HepG2 (cell line): ENCODE results near the gene RMI2. TPM values are rescaled to one million over a fixed set of nuclear protein-coding genes. Genes with fewer than 3 reads are reported as not detected.
A peak's percentile ranks its signal among the peaks of the same experiment; 100 is the strongest.

Experiments used
- ARNTL ChIP-seq: sonication (generic); formaldehyde crosslinking; IDR thresholded peaks from 2 replicates; pipeline ENCODE4 v1.4.0; 2020; ENCODE audit warnings: mild to moderate bottlenecking, missing genetic modification reagents
- CHD4 ChIP-seq: fragments of 200-600 bp; sonication (generic); IDR thresholded peaks from 2 replicates; pipeline ENCODE4 v1.7.0; 2017; ENCODE audit warnings: mild to moderate bottlenecking, low read length, borderline replicate concordance
- E2F5 ChIP-seq: sonication (generic); formaldehyde crosslinking; conservative IDR thresholded peaks from 2 replicates; pipeline ENCODE4 v1.4.0; 2020; ENCODE audit warnings: missing genetic modification reagents
- GTF2F1 ChIP-seq: fragments of 150-350 bp; IDR thresholded peaks from 2 replicates; pipeline ENCODE4 v1.6.1; 2014; ENCODE audit warnings: low read length
- KDM1A ChIP-seq: IDR thresholded peaks from 2 replicates; pipeline ENCODE4 v1.6.1; 2016; ENCODE audit warnings: missing compliant biosample characterization
- MEIS1 ChIP-seq: sonication (generic); formaldehyde crosslinking; IDR thresholded peaks from 2 replicates; pipeline ENCODE4 v1.9.0; 2021; ENCODE audit warnings: mild to moderate bottlenecking, missing genetic modification reagents, moderate library complexity, borderline replicate concordance
- NFKBIZ ChIP-seq: IDR thresholded peaks from 2 replicates; pipeline ENCODE4 v1.6.1; 2018; ENCODE audit warnings: missing genetic modification reagents, missing compliant biosample characterization
- RCOR2 ChIP-seq: IDR thresholded peaks from 2 replicates; pipeline ENCODE4 v1.6.1; 2016; ENCODE audit warnings: missing biosample characterization, missing genetic modification reagents
- TEAD3 ChIP-seq: optimal IDR thresholded peaks from 2 replicates; pipeline ENCODE3; 2016; ENCODE audit warnings: borderline replicate concordance
- TFDP2 ChIP-seq: sonication (generic); formaldehyde crosslinking; IDR thresholded peaks from 2 replicates; pipeline ENCODE4 v1.4.0; 2020; ENCODE audit warnings: missing genetic modification reagents
- TMF1 ChIP-seq: sonication (generic); formaldehyde crosslinking; IDR thresholded peaks from 2 replicates; pipeline ENCODE4 v1.8.1; 2022; ENCODE audit warnings: low read depth, missing genetic modification reagents
- ZMAT5 ChIP-seq: sonication (generic); formaldehyde crosslinking; IDR thresholded peaks from 2 replicates; pipeline ENCODE4 v1.5.0; 2020; ENCODE audit warnings: mild to moderate bottlenecking, low read depth, missing genetic modification reagents, borderline replicate concordance
- ZNF280B ChIP-seq: sonication (generic); formaldehyde crosslinking; IDR thresholded peaks from 2 replicates; pipeline ENCODE4 v1.5.0; 2020; ENCODE audit warnings: missing genetic modification reagents, mild to moderate bottlenecking, borderline replicate concordance
- ZNF292 ChIP-seq: sonication (generic); formaldehyde crosslinking; IDR thresholded peaks from 2 replicates; pipeline ENCODE4 v1.8.1; 2022; ENCODE audit warnings: mild to moderate bottlenecking, low read depth, missing genetic modification reagents, borderline replicate concordance
- ZNF646 ChIP-seq: sonication (generic); formaldehyde crosslinking; IDR thresholded peaks from 2 replicates; pipeline ENCODE4 v1.9.0; 2021; ENCODE audit warnings: mild to moderate bottlenecking, missing genetic modification reagents
- ZNF672 ChIP-seq: sonication (generic); formaldehyde crosslinking; IDR thresholded peaks from 2 replicates; pipeline ENCODE4 v1.8.1; 2022; ENCODE audit warnings: missing genetic modification reagents
- ZNF782 ChIP-seq: sonication (generic); formaldehyde crosslinking; IDR thresholded peaks from 2 replicates; pipeline ENCODE4 v1.4.0; 2020; ENCODE audit warnings: missing genetic modification reagents, mild to moderate bottlenecking, borderline replicate concordance
- ZNF883 ChIP-seq: sonication (generic); formaldehyde crosslinking; IDR thresholded peaks from 2 replicates; pipeline ENCODE4 v1.5.1; 2020; ENCODE audit warnings: mild to moderate bottlenecking, missing genetic modification reagents; ENCODE audit errors: not compliant biosample characterization
- ZNF891 ChIP-seq: sonication (generic); formaldehyde crosslinking; IDR thresholded peaks from 2 replicates; pipeline ENCODE4 v1.5.0; 2020; ENCODE audit warnings: mild to moderate bottlenecking, missing genetic modification reagents
- polyA plus RNA-seq, 8 experiments: library from polyadenylated mRNA; depleted of rRNA in 3 of 8; stranded (reverse) in 7 of 8; unstranded in 1 of 8; fragments of >200 nt; fragmentation: Illumina TruSeq in 4 of 8; extraction: Trizol in 4 of 8; gene quantifications; 2 replicates each; pipeline versions ENCODE4 v1.2.1 to v1.2.3, GENCODE V29; 2011 to 2016; ENCODE audit warnings: low read depth in 4 of 8, missing spikeins in 1 of 8, mixed read lengths in 1 of 8; ENCODE audit not compliant: insufficient read depth in 1 of 8
- total RNA-seq, 5 experiments: library from RNA; depleted of rRNA; stranded (reverse); fragments of >200 nt; fragmentation: Illumina TruSeq; extraction: Trizol; gene quantifications; 2 replicates each; pipeline ENCODE4 v1.2.3, GENCODE V29; 2016; ENCODE audit warnings: low read depth in 1 of 5

The RMI2 gene
- total and polyA plus RNA-seq, 2 of the 13 experiments (the other 11 are each of a cell fraction or from before 2014, with no cell fraction given): 24.5 to 55.7 TPM

- no peak for TF ChIP-seq ZNF646 (CRISPR knock-in tag)
- TF ChIP-seq ARNTL (CRISPR knock-in tag): no peak
- TF ChIP-seq ZNF280B (CRISPR knock-in tag): no peak
- TF ChIP-seq ZNF883 (CRISPR knock-in tag): no peak
- peak; percentile 88 for TF ChIP-seq KDM1A (CRISPR knock-in tag)
- no peak for TF ChIP-seq ZMAT5 (CRISPR knock-in tag)
- TF ChIP-seq TEAD3: peak; percentile 9
- no peak for TF ChIP-seq NFKBIZ (CRISPR knock-in tag)
- peak; percentile 40; the same call in 1 of the 2 replicates for TF ChIP-seq RCOR2
- TF ChIP-seq E2F5 (CRISPR knock-in tag): no peak
- no peak for TF ChIP-seq ZNF891 (CRISPR knock-in tag)
- TF ChIP-seq CHD4: peak; percentile 91
- no peak for TF ChIP-seq TMF1 (CRISPR knock-in tag)
- peak; percentile 45; the same call in 1 of the 2 replicates for TF ChIP-seq ZNF672 (CRISPR knock-in tag)
- no peak for TF ChIP-seq ZNF782 (CRISPR knock-in tag)
- TF ChIP-seq GTF2F1: no peak
- no peak for TF ChIP-seq ZNF292 (CRISPR knock-in tag)
- TF ChIP-seq TFDP2 (CRISPR knock-in tag): 0 out of 2 replicates have a peak, but pooled peaks have one; percentile 8
- TF ChIP-seq MEIS1 (CRISPR knock-in tag): no peak
These were observed 16.8 kb upstream of the RMI2 start (continued) for GRCh38 chr16:11328172-11329070.
